ENCODE data around the gene DSCAML1. TPM values are rescaled to one million over a fixed set of nuclear protein-coding genes. Genes with fewer than 3 reads are reported as not detected.
"Not testable (repeated sequence)": the region's sequence is repeated elsewhere in the genome, so short reads cannot be mapped to it uniquely, and the experiment has no call there.

DSCAML1 gene
- total RNA-seq, 1 experiment from 2014 or later, result not detected

GRCh38 chr11:117456721-117457029 is 340.3 kb downstream of the DSCAML1 start:
- not testable (repeated sequence) for DNase-seq (ENCODE audit: low read depth)

- DNase-seq (ENCODE audit: low read depth), result no peak
Measured at GRCh38 chr11:117456027-117456720, 340.8 kb downstream of the DSCAML1 start.

- no peak for DNase-seq (ENCODE audit: low read depth)
Measured at GRCh38 chr11:117454564-117454917, 342.5 kb downstream of the DSCAML1 start.

GRCh38 chr11:117453886-117454563 is 343.0 kb downstream of the DSCAML1 start:
- no peak for DNase-seq (ENCODE audit: low read depth)

- no peak for DNase-seq (ENCODE audit: low read depth)
Measured at GRCh38 chr11:117449111-117449693, 347.8 kb downstream of the DSCAML1 start.

- no peak for DNase-seq (ENCODE audit: low read depth)
Measured at GRCh38 chr11:117444711-117445658, 352.0 kb downstream of the DSCAML1 start.

- DNase-seq (ENCODE audit: low read depth), result no peak
Measured at GRCh38 chr11:117444256-117444655, 352.8 kb downstream of the DSCAML1 start.

GRCh38 chr11:117443266-117444186 is 353.5 kb downstream of the DSCAML1 start:
- peak; percentile 15 for DNase-seq (ENCODE audit: low read depth)

GRCh38 chr11:117442869-117443239 is 354.2 kb downstream of the DSCAML1 start:
- no peak for DNase-seq (ENCODE audit: low read depth)

GRCh38 chr11:117442049-117442868 is 354.8 kb downstream of the DSCAML1 start:
- DNase-seq (ENCODE audit: low read depth), result no peak

- no peak for DNase-seq (ENCODE audit: low read depth)
Measured at GRCh38 chr11:117441146-117441975, 355.7 kb downstream of the DSCAML1 start.

GRCh38 chr11:117440258-117440657 is 356.8 kb downstream of the DSCAML1 start:
- DNase-seq (ENCODE audit: low read depth), result no peak

- DNase-seq (ENCODE audit: low read depth), result no peak
Measured at GRCh38 chr11:117439256-117439655, 357.8 kb downstream of the DSCAML1 start.

- no peak for DNase-seq (ENCODE audit: low read depth)
Measured at GRCh38 chr11:117438371-117439000, 358.5 kb downstream of the DSCAML1 start.

GRCh38 chr11:117437791-117438130 is 359.3 kb downstream of the DSCAML1 start:
- DNase-seq (ENCODE audit: low read depth), result no peak

- no peak for DNase-seq (ENCODE audit: low read depth)
Measured at GRCh38 chr11:117437041-117437790, 359.8 kb downstream of the DSCAML1 start.

- no peak for DNase-seq (ENCODE audit: low read depth)
Measured at GRCh38 chr11:117435326-117435725, 361.7 kb downstream of the DSCAML1 start.

- DNase-seq (ENCODE audit: low read depth), result no peak
Measured at GRCh38 chr11:117434481-117434880, 362.5 kb downstream of the DSCAML1 start.
